Adrenal gland (tissue), 5 donors: ENCODE data around the gene CHST10.

Experiments
- CTCF ChIP-seq, 6 experiments: fragments of 450-650 bp in 4 of 6; fragments of 200-600 bp in 2 of 6; sonication (generic) in 1 of 6; IDR thresholded peaks; 1 replicate in 5 of 6; 2 replicates in 1 of 6; pipeline versions ENCODE4 v1.5.1 to v1.8.0; 2016 to 2021; ENCODE audit warnings: antibody characterized with exemption in 6 of 6, mild to moderate bottlenecking in 2 of 6, moderate library complexity in 1 of 6
- POLR2A ChIP-seq, 2 donors: fragments of 450-650 bp; IDR thresholded peaks; one replicate each; pipeline ENCODE4 v1.6.1; 2017; ENCODE audit warnings: antibody characterized with exemption in 2 of 2, mild to moderate bottlenecking in 2 of 2, moderate library complexity in 1 of 2
- donor health status: DM: no; HTN: no; CAD: no.

GRCh38 chr2:100383306-100383705, 34.2 kb downstream of the CHST10 start:
- no peak for TF ChIP-seq CTCF (IDR thresholded peaks at IDR 0.05)
- no peak for TF ChIP-seq POLR2A (IDR thresholded peaks at IDR 0.05)
